Heart left ventricle (tissue), 13 donors: Measurements from ENCODE around the gene OTOGL.

ENCODE experiments used
- CTCF ChIP-seq, 12 donors: fragments of 200-600 bp; sonication (generic) in 4 of 12; IDR thresholded peaks; one replicate each; pipeline versions ENCODE4 v1.5.0 to v1.8.0; 2018 to 2022; ENCODE audit warnings: antibody characterized with exemption in 12 of 12, mild to moderate bottlenecking in 5 of 12
- POLR2A ChIP-seq, 2 donors: fragments of 450-650 bp; IDR thresholded peaks; one replicate each; pipeline ENCODE4 v1.6.1; 2017; ENCODE audit warnings: antibody characterized with exemption in 2 of 2, mild to moderate bottlenecking in 2 of 2, moderate library complexity in 2 of 2
- donor health status: ischemic (EF 13 %, LVEDD 7.1; RV severe dilation, severe dysfunction).
- donor health status: DM: no; HTN: yes; CAD: no.
- donor health status: DM: no; HTN: no; CAD: no.
- donor health status: ischemic (EF 25% LVEDD 6.9; RV normal size, moderate dysfunction).
- donor health status: ischemic (EF 25% LVEDD 5.7; RV mildly dilated, moderate dysfunction).
- donor health status: ischemic (EF 35%, LVEDD 5.7; RV mildly dilated, moderate dysfunction).
- donor health status: nonischemic (EF 11% LVEDD 7.7; RV severe dilation, severe dysfunction).
- donor health status: DM: yes; HTN: yes; CAD: no.
- donor health status: PGD.
- donor health status: ischemic (EF 29% LVEDD 5.4; RV normal size, mild dysfunction).
- donor health status: nonischemic (EF 23%, LVEDD 6.1; RV moderate dilation, normal function).

GRCh38 chr12:80101126-80101525 lies 1.8 kb downstream of the OTOGL start:
- TF ChIP-seq CTCF (IDR thresholded peaks at IDR 0.05), result no peak
- TF ChIP-seq POLR2A (IDR thresholded peaks at IDR 0.05), result no peak
